Measurements from ENCODE around the gene TBC1D12.
"Not testable (repeated sequence)": the region's sequence is repeated elsewhere in the genome, so short reads cannot be mapped to it uniquely, and the experiment has no call there.

The TBC1D12 gene

DNA sequence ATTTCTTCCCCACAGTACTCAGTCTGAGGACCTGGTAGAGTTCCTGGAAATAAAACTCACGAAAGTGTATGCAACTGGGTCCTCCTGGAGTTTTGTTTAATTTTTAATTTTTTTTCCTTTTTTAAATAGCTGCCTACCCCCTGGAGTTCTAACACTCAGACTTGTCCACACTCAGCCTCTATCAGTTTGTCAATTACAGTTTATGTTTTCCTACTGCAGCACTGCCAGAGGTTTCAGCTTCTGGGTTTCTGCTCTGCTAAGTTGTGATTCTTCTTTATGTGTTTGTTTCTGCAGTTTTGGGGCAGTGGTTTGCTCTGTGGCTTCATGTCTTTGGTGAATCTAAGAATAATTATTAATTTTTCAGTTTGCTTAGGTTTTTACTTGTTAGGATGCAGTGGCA lies 59.2 kb downstream of the TBC1D12 start:
- DNase-seq, result no peak

DNA sequence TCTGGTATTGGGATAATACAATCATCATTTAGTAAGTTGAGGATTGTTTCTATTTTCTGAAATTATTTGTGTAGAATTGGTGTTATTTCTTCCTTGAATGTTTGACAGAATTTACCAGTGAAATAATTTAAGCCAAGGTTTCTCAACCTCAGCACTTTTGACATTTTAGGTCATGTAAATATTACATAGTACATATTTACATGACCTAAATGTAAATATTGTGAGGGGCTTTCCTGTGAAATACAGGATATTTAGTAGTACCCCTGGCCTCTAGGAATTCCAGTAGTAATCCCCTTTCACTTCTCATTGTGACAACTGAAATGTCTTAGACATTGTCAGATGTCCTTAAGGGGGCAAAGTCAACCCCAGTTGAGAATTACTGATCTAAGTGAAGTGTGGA lies 59.8 kb downstream of the TBC1D12 start:
- no peak for DNase-seq

DNA sequence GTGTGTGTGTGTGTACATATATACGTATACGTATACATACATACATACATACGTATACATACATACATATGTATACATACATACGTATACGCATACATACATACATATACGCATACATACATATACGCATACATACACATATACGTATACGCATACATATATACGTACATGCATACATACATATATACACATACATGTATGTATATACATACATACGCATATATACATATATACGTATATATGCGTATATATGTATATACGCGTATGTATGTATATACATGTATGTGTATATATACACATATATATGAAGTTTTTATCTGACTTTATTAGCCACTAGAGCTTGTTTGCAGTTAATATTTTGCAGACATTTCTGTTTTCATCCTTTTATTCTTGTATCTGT lies 63.3 kb downstream of the TBC1D12 start:
- no peak for DNase-seq

DNA sequence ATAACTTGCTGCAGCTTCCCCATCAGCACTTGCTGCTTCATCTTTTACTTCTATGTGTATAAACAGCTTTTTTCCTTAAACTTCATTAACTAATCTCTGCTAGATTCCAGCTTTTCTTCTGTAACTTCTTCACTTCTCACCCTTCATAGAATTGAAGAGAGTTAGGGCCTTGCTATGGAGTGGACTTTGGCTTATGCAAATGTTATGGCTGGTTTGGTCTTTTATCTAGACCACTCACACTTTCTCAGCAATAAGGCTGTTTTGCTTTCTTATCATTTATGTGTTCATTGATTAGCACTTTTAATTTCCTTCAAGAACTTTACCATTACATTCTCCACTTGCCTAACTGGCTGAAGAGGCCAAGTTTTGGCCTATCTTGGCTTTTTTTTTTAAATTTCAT lies 79.1 kb downstream of the TBC1D12 start:
- DNase-seq, result no peak

DNA sequence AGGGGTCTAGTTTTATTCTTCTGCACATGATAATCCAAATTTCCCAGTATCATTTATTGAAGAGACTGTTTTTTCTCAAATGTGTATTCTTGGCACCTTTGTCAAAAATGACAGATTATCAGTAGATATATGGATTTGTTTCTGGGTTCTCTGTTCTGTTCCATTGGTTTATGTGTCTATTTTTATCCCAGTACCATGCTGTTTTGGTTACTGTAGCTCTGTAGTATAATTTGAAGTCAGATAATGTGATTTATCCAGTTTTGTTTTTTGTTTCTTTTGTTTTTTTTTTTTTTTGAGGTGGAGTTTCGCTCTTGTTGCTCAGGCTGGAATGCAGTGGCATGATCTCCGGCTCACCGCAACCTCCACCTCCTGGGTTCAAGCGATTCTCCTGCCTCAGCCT lies 81.6 kb downstream of the TBC1D12 start:
- no peak for DNase-seq

DNA sequence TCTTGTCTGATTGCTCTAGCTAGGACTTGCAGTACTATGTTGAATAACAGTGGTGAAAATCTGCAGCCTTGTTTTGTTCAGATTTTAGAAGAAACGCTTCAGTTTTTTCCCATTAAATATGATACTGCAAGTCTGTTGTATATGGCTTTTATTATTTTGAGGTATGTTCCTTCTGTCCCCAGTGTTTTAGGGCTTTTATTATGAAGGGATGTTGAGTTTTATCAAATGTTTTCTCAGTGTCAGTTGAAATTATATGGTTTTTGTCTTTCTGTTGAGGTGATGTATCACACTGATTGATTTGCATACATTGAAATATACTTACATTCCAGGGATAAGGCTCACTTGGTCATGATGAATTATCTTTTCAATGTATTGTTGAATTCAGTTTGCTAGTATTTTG lies 82.8 kb downstream of the TBC1D12 start:
- DNase-seq, result no peak

DNA sequence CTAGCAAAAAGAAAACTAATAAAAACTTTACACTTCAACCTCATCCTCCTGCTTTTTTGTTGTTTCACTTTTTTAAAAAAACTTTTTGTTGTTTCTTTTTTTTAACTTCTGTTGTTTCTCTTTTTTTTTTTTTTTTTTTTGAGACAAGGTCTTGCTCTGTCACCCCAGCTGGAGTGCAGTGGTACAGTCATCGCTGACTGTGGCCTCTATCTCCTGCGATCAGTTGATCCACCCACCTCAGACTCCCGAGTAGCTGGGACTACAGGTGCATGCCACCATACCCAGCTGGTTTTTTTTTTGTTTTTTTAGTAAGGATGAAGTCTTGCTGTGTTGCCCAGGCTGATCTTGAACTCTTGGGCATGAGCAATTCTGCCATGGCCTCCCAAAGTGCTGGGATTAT lies 85.2 kb downstream of the TBC1D12 start:
- no peak for DNase-seq

DNA sequence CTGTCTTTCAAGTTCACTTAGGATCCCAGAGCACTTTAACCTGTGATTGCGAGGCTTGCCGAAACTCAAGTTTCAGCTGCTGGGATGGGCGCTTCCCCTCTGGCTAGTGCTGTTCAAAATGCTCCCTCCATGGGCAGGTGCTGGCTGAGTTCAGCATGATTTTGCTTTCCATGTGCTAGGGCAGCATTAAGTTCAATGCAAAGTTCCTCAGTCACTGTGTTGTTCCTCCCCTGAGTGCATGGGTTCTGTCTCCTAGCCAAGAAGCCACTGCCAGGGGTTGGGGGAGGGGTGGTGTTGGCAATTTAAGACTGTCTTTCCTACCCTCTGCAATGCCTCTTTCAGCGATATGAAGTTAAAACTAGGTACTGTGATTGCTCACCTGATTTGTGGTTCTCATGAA lies 86.8 kb downstream of the TBC1D12 start:
- no peak for DNase-seq

DNA sequence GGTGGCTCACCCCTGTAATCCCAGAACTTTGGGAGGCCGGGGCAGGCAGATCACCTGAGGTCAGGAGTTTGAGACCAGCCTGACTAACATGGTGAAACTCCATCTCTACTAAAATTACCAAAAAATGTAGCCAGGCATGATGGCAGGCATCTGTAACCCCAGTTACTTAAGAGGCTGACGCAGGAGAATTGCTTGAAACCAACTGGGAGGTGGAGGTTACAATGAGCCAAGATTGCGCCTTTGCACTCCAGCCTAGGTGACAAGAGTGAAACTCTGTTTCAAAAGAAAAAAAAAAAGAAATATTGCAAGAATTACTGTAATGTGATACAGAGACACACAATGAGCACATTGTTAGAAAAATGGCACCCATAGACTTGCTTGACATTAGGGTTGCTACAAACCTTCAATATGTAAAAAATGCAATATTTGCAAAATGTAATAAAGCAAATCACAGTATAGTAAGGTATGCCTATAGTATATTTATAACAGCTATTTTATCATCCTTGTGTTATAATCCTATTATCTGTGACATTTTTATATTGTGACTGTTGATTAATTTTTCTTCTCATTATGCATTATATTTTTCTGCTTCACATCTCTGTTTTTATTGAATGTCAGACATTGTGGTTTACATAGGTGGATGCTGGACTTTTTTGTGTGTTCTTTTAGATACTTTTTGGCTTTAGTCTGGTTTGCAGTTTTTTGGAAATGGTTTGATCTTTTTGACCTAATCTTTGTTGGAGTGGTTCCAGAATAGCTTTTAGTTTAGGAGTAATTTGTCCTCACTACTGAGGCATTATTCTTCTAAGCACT lies 87.8 kb downstream of the TBC1D12 start:
- DNase-seq, result no peak

DNA sequence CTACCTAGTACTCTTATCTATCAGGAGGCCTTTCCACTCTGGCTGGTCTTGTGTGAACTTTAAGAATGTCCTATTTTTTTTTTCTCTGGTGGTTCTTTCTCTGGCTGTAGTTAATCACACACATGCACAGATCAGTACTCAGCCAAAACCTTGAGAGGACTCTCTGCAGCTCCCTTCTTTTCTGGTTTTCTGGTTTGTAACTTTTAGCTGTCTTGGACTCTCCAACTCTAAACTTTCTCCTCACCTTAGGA lies 88.4 kb downstream of the TBC1D12 start:
- DNase-seq, result no peak

DNA sequence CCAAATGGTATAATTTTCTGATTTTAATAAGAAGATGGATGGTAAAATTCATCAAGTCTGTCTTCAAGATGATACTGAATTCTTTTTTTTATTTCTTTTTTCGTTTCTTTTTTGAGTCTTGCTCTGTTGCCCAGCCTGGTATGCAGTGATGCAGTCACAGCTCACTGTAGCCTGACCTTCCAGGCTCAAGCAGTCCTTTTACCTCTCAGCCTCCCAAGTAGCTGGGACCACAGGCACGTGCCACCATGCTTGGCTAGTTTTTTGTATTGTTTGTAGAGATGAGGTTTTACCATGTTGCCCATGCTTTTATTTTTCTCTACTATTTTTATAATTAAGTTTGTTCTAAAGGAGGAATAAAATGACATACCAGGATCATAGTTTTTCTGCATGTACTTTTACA lies 91.1 kb downstream of the TBC1D12 start:
- no peak for DNase-seq

DNA sequence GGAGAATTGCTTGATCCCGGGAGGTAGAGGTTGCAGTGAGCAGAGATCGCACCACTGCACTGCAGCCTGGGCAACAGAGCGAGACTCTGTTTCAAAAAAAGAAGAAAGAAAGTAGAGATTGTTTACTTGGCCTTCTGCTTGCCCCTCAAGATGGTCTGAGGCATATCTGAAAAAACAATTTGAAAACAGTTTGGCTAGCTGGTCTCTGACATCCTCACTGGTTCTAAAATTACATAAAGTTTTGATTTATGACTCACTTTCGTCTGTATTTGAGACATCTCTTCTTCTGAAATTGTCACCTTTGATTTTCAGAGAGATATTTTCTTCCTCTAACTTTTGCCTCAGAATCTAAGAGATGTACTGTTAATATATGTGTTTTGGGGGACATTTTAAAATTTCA lies 93.7 kb downstream of the TBC1D12 start:
- DNase-seq, result no peak

DNA sequence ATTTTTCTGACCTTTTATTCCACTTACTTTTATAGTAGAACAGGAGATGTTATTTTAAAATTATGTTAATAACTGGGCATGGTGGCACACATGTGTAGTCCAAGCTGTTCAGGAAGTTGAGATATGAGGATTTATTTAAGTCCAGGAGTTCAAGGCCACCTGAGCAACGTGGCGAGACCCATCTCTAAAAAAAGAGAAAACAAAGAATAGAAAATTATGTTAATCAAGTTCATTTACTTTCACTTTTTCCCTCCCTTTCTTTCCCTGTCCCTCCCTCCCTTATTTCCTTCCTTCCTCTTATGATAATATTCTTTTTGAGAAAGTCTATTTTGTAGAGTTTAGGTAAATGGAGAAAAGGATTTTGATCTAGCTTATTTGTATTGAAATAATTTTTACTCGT lies 94.3 kb downstream of the TBC1D12 start:
- no peak for DNase-seq

DNA sequence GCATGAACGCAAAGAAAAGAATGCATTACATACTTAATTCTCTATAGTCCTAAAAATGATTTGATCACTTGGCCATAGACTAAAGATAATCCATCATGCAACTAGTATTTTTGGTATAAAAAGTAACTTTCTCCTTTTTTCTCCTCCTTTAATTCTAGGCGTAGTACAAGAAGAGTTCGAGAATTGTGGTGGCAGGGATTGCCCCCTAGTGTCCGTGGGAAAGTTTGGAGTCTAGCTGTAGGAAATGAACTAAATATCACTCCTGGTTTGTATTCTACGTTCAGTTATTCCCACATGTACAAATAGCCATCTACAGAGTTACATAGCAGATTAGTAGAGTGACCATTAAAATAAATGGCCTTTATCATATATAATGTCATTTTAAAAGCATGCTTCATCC lies 97.7 kb downstream of the TBC1D12 start:
- no peak for DNase-seq

DNA sequence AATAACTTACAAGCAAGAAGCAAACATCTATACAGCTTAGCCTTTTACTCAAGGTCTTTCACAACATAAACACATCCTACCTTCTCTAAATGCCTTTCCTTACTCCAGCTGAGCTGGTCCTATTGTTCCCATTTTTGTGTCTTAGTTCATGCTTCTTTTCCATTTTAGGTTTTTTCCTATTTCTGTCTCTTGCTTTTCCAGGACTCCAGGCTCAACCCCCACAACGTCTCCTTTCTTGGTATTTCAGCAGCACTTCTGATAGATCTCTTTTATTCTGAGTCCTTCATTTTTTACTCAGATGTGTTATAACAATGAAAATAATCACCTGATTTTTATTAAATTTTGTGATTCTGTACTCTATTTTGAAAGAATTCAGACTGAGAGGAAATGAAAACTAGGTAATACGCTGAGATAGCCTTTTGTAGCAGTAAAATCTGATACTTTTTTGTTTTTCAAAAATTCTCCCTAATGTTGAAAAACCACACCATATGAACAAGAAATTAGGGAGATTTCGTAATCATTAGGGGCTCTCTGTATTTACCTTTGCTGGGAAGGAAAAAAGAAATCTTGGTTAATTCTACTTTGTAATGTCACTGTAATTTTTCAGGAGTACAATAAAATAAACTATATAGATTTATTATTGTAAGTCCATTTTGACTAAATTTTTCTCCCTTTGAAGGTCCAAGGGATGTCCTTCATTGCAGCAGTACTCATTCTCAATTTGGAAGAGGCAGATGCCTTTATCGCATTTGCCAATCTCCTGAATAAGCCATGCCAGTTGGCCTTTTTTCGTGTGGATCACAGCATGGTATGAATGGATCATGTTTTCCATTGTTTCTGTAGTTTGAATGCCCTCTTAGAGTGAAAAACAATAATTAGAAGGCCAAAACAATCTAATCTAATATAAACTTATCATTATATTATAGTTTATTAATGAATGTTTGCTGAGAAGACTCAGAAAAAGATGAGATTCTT lies 119.2 kb downstream of the TBC1D12 start:
- no peak for DNase-seq

DNA sequence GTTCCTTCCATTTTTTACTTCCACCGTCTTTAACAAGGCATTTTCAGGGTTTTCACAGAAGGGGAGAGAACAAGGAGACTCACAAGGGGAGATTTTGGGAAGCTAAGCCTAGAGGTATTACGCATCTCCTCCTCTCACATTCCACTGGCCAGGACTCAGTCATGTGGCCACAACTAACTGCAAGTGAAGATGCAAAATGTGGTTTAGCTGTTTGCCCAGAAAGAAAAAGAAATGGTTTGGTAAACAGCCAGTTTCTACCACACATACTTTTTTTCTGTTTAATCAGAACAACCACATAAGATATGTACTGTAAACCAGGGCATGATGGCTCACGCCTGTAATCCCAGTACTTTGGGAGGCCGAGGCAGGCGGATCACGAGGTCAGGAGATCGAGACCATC lies 121.8 kb downstream of the TBC1D12 start:
- DNase-seq, result no peak

DNA sequence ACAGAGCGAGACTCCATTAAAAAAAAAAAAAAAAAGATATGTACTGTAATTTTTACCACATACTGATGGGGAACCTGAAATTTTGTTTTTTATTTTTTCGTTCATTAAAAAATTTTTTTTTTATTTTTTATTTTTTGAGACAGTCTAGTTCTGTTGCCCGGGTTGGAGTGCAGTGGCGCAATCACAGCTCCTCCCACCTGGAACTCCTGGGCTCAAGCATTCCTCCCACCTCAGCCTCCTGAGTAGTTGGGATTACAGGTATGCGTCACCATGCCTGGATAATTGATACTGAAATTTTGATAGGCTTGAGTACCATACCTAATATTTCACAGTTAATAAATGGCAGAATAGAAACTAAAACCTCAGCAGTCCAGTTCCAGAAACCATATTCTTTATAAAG lies 122.4 kb downstream of the TBC1D12 start:
- DNase-seq, result no peak

DNA sequence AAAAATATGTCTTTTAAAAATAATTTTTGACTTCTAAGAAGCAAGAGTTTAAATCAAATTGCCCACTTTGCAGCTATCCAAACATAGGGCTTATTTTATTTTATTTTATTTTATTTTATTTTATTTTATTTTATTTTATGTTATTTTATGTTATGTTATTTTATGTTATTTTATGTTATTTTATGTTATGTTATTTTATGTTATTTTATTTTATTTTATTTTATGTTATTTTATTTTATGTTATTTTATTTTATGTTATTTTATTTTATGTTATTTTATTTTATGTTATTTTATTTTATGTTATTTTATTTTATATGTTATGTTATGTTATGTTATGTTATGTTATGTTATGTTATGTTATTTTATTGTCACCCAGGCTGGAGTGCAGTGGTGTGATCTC lies 129.2 kb downstream of the TBC1D12 start:
- not testable (repeated sequence) for DNase-seq

DNA sequence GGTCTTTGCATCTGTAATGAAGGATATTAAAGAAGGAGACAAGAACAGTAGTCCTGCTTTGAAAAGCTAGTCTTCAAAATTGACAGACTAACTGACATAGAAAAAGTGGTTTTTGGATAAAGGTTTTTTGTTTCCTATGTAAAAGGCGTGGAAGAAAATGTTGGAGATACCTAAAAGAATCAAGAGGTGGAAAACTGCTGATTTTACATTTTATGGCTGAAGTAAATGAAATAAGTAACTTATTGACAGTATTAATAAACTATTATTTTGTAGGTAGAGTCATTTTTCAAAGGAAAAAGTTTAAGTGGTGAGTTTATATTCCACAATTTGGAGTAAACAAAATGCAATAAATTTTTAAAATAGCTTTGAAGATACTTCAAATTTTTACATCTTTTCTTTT lies 130.7 kb downstream of the TBC1D12 start:
- no peak for DNase-seq

DNA sequence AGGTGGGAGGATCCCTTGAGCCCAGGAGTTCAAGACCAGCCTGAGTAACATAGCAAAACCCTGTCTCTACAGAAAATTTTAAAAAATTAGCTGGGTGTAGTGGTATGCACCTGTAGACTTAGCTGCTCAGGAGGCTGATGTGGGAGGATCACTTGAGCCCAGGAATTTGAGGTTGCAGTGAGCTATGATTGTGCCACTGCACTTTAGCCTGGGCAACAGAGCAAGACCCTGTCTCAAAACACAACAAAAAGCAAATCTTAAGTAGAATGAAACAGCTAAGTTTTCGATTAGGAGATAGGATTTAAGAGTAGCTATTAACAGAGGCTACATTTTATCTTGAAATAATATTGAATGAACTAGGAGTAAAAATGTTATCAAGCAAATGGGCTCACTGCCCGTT lies 139.9 kb downstream of the TBC1D12 start:
- DNase-seq, result not testable (repeated sequence)

DNA sequence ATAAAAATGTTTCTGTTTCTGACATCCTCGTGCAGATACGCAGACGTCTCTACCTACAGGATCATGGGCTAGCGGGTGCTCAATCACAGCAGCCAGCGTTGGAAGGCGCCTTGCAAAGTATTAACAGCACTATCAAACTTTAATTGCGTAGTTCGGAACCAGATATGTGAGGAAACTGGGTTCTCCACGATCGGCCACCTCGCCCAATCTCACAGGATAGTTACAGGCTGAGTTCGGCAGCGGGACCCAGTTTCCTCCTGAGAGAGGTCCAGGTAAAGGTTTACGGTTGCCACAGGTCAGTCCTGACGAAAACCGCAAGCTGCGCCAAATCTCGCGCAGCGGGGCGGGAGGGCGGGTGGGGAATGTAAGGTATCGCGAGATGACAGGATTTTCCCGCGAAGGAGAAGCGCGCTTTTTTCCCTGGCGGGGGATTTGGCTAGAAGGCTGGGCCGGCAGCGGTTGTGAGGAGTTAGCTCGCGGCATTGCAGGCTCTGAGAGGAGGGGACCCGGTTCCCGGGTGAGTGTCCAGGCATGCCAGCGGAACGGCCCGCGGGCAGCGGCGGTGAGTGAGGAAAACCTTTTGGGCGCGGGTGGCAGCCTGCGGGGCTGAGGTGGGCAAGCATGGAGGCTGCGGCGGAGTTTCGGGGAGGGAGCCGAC lies 143.2 kb downstream of the TBC1D12 start, which contains the start of gene HELLS:
Gene HELLS (plus strand): TSS at position 398 of the 658 bp plus-strand sequence. CDS start 134 bp downstream, at position 532.
- DNase-seq, result peak; percentile 50

DNA sequence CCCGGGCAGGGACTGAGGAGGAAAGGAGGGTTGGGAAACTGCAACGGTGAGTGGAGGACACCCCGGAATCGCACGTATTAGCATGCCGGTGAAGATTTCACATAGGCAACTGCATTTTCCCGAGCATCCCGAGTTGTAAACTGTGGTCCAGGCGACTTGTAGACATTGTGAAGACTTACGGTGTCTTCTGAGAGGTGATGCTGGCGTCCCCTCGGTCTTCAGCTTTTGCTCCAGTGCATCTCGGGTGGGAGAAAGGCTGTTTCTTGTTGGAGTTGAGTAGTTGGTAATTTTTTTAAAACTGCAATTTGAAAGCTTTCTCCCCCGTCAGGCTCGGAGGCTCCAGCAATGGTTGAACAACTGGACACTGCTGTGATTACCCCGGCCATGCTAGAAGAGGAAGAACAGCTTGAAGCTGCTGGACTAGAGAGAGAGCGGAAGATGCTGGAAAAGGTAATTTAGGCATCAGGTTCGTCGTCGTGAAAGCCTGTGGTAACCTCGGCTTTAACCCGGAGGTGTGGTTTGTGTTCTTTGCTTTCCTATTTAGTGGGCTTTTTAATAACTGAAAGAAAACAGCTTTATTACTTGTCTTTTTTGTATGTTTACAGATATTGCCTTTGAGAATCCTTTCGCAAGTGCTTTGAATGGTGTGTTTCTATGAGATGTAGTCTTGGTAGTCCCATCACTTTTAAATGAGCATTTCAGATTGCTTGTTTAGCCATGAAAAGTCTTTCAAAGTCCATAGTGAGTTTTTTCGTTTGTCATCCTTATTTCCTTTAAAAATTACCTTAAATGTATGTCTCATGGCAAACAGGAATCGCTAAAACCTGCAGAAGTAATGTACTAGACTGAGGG lies 143.9 kb downstream of the TBC1D12 start:
- no peak for DNase-seq

DNA sequence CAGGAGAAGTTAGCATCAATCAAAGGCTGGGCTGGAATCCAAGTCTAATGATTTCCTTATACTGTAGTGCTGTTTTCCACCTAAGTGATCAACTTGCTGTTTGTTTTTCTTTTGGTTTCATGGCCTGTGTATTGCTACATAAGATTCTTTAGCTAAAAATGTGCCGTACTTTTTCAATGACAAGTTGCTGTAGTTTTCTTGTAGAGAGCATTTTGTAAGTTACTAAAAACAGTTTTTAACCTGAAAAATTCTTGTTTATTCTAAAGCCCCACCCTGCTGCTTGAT lies 144.5 kb downstream of the TBC1D12 start:
- no peak for DNase-seq

Data from activated gamma-delta T cell treated with Interleukin-2 at 50 U/mL for 16 hours (primary cell).